HCT116 (cell line): ENCODE measurements around the gene RWDD3. TPM values are rescaled to one million over a fixed set of nuclear protein-coding genes. Genes with fewer than 3 reads are reported as not detected.

Experiments used
- ATAC-seq: fragments of 200-7000 bp; cut with Tn5 transposase; 2 replicates; pipeline ENCODE4 v1.9.1; 2020; ENCODE audit warnings: mild to moderate bottlenecking, moderate library complexity
- BruUV-seq: library from RNA; stranded (reverse); fragments of 400-500 nt; replicated peaks from 2 replicates; lab custom pipeline; 2021; lab: Mats Ljungman, UMichigan
- CTCF ChIA-PET: fragments of 300-600 bp; sonication (Branson Sonifier 250); formaldehyde crosslinking; loops from one replicate; lab custom pipeline; 2021; ENCODE audit warnings: antibody characterized with exemption; lab: Charles Lee
- POLR2A ChIA-PET: fragments of 300-600, 350-600 bp; sonication (Branson Sonifier 250); formaldehyde crosslinking; loops from one replicate; lab custom pipeline; 2021; ENCODE audit warnings: antibody characterized with exemption; lab: Charles Lee
- RAD21 ChIA-PET, 2 experiments: fragments of 300-600 bp; sonication (Branson Sonifier 250); formaldehyde crosslinking; loops; one replicate each; lab custom pipeline; 2023; ENCODE audit warnings: low total read pairs in 2 of 2; ENCODE audit not compliant: uncharacterized antibody in 2 of 2, unreplicated experiment in 2 of 2, low non-redundant PET in 1 of 2; lab: Charles Lee
- DNase-seq: peaks from one replicate; pipeline ENCODE4 v3.0.0-alpha.2; 2010; ENCODE audit warnings: low read depth, low spot score
- H2AFZ ChIP-seq: fragments of 200-600 bp; shearing (Covaris generic), sonication (generic); 2 replicates; pipeline ENCODE4 v1.6.1; 2017; ENCODE audit warnings: low read depth, mixed run types, mixed read lengths, antibody characterized with exemption, low read length; ENCODE audit not compliant: poor library complexity, severe bottlenecking
- H3K27ac ChIP-seq: 2 replicates; pipeline ENCODE4 v1.5.1; 2012; ENCODE audit warnings: low read depth, low read length
- H3K27me3 ChIP-seq: fragments of 200-600 bp; sonication (generic); 2 replicates; pipeline ENCODE4 v1.6.1; 2016; ENCODE audit warnings: mixed run types, low read length, mixed read lengths; ENCODE audit not compliant: insufficient read depth
- H3K36me3 ChIP-seq, 2 experiments: fragments of 200-500 bp in 1 of 2; fragments of 200-600 bp in 1 of 2; sonication (Bioruptor generic) in 1 of 2; sonication (generic) in 1 of 2; 2 replicates each; pipeline versions ENCODE4 v1.5.1 to v1.6.1; 2014 to 2016; ENCODE audit warnings: low read length in 2 of 2, inconsistent platforms in 1 of 2, mixed read lengths in 1 of 2, mixed run types in 1 of 2; ENCODE audit not compliant: insufficient read depth in 2 of 2, control insufficient read depth in 1 of 2
- H3K4me1 ChIP-seq, 2 experiments: fragments of 200-600 bp in 1 of 2; sonication (generic) in 1 of 2; 2 replicates each; pipeline versions ENCODE4 v1.5.1 to v1.6.1; 2012 to 2017; ENCODE audit warnings: low read length in 2 of 2, inconsistent platforms in 1 of 2, mild to moderate bottlenecking in 1 of 2, mixed read lengths in 1 of 2, mixed run types in 1 of 2, moderate library complexity in 1 of 2; ENCODE audit not compliant: insufficient read depth in 2 of 2, control insufficient read depth in 1 of 2
- H3K4me2 ChIP-seq: fragments of 200-600 bp; sonication (generic); 2 replicates; pipeline ENCODE4 v1.6.1; 2017; ENCODE audit warnings: mixed run types, low read length, mixed read lengths
- H3K4me3 ChIP-seq, 2 experiments: fragments of 200-600 bp in 1 of 2; sonication (generic) in 1 of 2; replicated peaks in 1 of 2; 2 replicates each; pipeline ENCODE4 v1.5.1; 2011 to 2016; ENCODE audit warnings: low read length in 2 of 2, control low read depth in 1 of 2, low read depth in 1 of 2, mild to moderate bottlenecking in 1 of 2, mixed read lengths in 1 of 2, mixed run types in 1 of 2
- H3K79me2 ChIP-seq: fragments of 200-600 bp; sonication (generic); 2 replicates; pipeline ENCODE4 v1.6.1; 2017; ENCODE audit warnings: mild to moderate bottlenecking, mixed run types, low read length, moderate library complexity, mixed read lengths; ENCODE audit not compliant: insufficient read depth
- H3K9ac ChIP-seq: fragments of 200-600 bp; sonication (generic); 2 replicates; pipeline ENCODE4 v1.6.1; 2016; ENCODE audit warnings: low read length, mixed read lengths
- H3K9me2 ChIP-seq: fragments of 200-600 bp; sonication (generic), shearing (Covaris generic); 2 replicates; pipeline ENCODE4 v1.6.1; 2017; ENCODE audit warnings: mixed run types, mild to moderate bottlenecking, moderate library complexity; ENCODE audit not compliant: insufficient read depth
- H3K9me3 ChIP-seq, 2 experiments: fragments of 200-500 bp in 1 of 2; fragments of 200-600 bp in 1 of 2; sonication (Bioruptor generic) in 1 of 2; sonication (generic) in 1 of 2; 2 replicates each; pipeline ENCODE4 v1.6.1; 2014 to 2017; ENCODE audit warnings: low read length in 2 of 2, mixed read lengths in 2 of 2, inconsistent platforms in 1 of 2, low read depth in 1 of 2, mild to moderate bottlenecking in 1 of 2, mixed run types in 1 of 2, moderate library complexity in 1 of 2; ENCODE audit not compliant: control insufficient read depth in 1 of 2, insufficient read depth in 1 of 2
- H4K20me1 ChIP-seq: fragments of 200-600 bp; sonication (generic), shearing (Covaris generic); 2 replicates; pipeline ENCODE4 v1.6.1; 2017; ENCODE audit warnings: mixed run types, mild to moderate bottlenecking, moderate library complexity; ENCODE audit not compliant: insufficient read depth
- ATF3 ChIP-seq: IDR thresholded peaks from 2 replicates; pipeline ENCODE4 v1.6.1; 2012
- CBX3 ChIP-seq: IDR thresholded peaks from 2 replicates; pipeline ENCODE4 v1.6.1; 2012; ENCODE audit warnings: low read depth
- EGR1 ChIP-seq: IDR thresholded peaks from 2 replicates; pipeline ENCODE4 v1.6.1; 2012; ENCODE audit warnings: low read depth
- ELF1 ChIP-seq: IDR thresholded peaks from 2 replicates; pipeline ENCODE4 v1.6.1; 2012; ENCODE audit warnings: low read depth, borderline replicate concordance
- EZH2 ChIP-seq: fragments of 200-600 bp; sonication (generic); IDR thresholded peaks from 2 replicates; pipeline ENCODE4 v1.6.1; 2017; ENCODE audit warnings: antibody characterized with exemption, mixed run types
- EZH2phosphoT487 ChIP-seq: fragments of 200-600 bp; IDR thresholded peaks from 2 replicates; pipeline ENCODE4 v1.6.1; 2018; ENCODE audit warnings: antibody characterized with exemption, borderline replicate concordance
- FOSL1 ChIP-seq: IDR thresholded peaks from 2 replicates; pipeline ENCODE4 v1.6.1; 2012; ENCODE audit warnings: low read depth
- JUND ChIP-seq: IDR thresholded peaks from 2 replicates; pipeline ENCODE4 v1.6.1; 2012
- MAX ChIP-seq: IDR thresholded peaks from 2 replicates; pipeline ENCODE4 v1.6.1; 2012
- POLR2A ChIP-seq: IDR thresholded peaks from 2 replicates; pipeline ENCODE4 v1.7.0; 2011; ENCODE audit warnings: borderline replicate concordance; ENCODE audit not compliant: insufficient read depth, insufficient read length; ENCODE audit errors: extremely low read depth
- POLR2AphosphoS5 ChIP-seq: IDR thresholded peaks from 2 replicates; pipeline ENCODE4 v1.6.1; 2011; ENCODE audit warnings: mild to moderate bottlenecking, low read depth, low read length, moderate library complexity
- SIN3A ChIP-seq: IDR thresholded peaks from 2 replicates; pipeline ENCODE4 v1.6.1; 2012; ENCODE audit warnings: low read depth
- SP1 ChIP-seq: IDR thresholded peaks from 2 replicates; pipeline ENCODE4 v1.6.1; 2012; ENCODE audit warnings: low read depth
- SRF ChIP-seq: IDR thresholded peaks from 2 replicates; pipeline ENCODE4 v1.6.1; 2012; ENCODE audit warnings: low read depth
- TCF7L2 ChIP-seq: IDR thresholded peaks from 2 replicates; pipeline ENCODE4 v1.7.0; 2011; ENCODE audit warnings: borderline replicate concordance, inconsistent platforms; ENCODE audit not compliant: insufficient read depth, insufficient read length; ENCODE audit errors: extremely low read depth
- ZBTB33 ChIP-seq: IDR thresholded peaks from 2 replicates; pipeline ENCODE4 v1.6.1; 2011; ENCODE audit warnings: mild to moderate bottlenecking, low read length, moderate library complexity; ENCODE audit not compliant: insufficient replicate concordance; ENCODE audit errors: extremely low read depth
- intact Hi-C: fragments of 100-400 bp; cut with micrococcal nuclease; formaldehyde crosslinking; loops from 2 replicates; pipeline ENCODE4 v1.10.0; 2022
- total RNA-seq: library from RNA; stranded (reverse); gene quantifications from one replicate; pipeline ENCODE4 v1.2.1, GENCODE V29; 2021; ENCODE audit not compliant: unreplicated experiment
- TF ChIP-seq, protein P1 (sequence below): IDR thresholded peaks from 2 replicates; pipeline ENCODE4 v1.6.1; 2012; ENCODE audit warnings: low read depth

Gene RWDD3
- total RNA-seq, 1 experiment from 2014 or later: 12.4 TPM

DNA sequence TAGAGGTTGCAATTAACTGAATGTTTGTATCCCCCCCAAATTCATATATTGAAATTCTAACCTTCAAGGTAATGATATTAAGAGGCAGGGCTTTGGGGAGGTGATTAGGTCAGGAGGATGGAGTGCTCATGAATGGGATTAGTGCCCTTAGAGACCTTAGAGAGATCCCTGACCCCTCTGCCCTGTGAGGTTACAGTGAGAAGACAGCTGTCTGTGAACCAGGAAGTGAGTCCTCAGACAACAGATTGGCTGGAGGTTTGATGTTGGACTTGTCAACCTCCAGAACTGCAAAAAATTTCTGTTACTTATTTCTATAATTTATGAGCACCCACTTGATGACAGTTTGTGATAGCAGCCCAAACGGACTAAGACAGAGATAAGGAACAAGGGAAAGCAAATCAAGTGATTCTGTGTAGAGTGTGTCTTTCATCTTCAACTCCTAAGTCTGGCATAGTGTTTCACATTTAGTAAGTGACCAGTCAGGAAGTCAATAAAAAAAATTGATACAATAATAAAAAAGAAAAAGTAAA is 30.0 kb upstream of the RWDD3 start (continued):
- TF ChIP-seq, protein P1, sequence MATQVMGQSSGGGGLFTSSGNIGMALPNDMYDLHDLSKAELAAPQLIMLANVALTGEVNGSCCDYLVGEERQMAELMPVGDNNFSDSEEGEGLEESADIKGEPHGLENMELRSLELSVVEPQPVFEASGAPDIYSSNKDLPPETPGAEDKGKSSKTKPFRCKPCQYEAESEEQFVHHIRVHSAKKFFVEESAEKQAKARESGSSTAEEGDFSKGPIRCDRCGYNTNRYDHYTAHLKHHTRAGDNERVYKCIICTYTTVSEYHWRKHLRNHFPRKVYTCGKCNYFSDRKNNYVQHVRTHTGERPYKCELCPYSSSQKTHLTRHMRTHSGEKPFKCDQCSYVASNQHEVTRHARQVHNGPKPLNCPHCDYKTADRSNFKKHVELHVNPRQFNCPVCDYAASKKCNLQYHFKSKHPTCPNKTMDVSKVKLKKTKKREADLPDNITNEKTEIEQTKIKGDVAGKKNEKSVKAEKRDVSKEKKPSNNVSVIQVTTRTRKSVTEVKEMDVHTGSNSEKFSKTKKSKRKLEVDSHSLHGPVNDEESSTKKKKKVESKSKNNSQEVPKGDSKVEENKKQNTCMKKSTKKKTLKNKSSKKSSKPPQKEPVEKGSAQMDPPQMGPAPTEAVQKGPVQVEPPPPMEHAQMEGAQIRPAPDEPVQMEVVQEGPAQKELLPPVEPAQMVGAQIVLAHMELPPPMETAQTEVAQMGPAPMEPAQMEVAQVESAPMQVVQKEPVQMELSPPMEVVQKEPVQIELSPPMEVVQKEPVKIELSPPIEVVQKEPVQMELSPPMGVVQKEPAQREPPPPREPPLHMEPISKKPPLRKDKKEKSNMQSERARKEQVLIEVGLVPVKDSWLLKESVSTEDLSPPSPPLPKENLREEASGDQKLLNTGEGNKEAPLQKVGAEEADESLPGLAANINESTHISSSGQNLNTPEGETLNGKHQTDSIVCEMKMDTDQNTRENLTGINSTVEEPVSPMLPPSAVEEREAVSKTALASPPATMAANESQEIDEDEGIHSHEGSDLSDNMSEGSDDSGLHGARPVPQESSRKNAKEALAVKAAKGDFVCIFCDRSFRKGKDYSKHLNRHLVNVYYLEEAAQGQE: no peak
- TF ChIP-seq EZH2phosphoT487: no peak
- TF ChIP-seq POLR2AphosphoS5: no peak
- no peak for TF ChIP-seq TCF7L2
- TF ChIP-seq CBX3: no peak
- no peak for TF ChIP-seq EZH2
- TF ChIP-seq FOSL1: no peak
- no peak for TF ChIP-seq JUND
- TF ChIP-seq ATF3: no peak
- no peak for TF ChIP-seq SRF

DNA sequence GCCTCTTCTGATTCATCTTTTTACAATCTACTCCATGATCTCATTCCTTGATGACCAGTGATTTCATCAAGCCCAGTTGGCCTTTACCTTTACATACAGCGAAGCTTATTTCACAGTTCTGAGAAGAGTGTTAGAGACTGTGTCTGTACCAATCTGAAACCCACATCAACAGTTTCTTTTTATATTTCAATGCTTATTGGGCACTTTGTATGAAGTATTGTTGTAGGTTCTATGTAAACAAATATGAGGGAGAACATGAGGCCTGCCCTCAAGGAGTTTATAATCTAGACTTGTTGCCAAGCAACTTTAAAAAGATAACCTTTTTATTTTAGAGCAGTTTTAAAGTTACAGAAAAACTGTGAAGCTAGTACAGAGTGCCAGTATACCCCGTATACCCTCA is 27.5 kb upstream of the RWDD3 start:
- no peaks in the 10 kb centered on the region for H3K9me2 ChIP-seq
- ChIA-PET RAD21 (no interaction called here), CTCF (no interaction called here), POLR2A (no interaction called here)
- H3K4me1 ChIP-seq: no peaks in the 10 kb centered on the region
- H3K79me2 ChIP-seq: no peaks in the 10 kb centered on the region
- no peak overlapping the region for H3K9ac ChIP-seq
- H3K4me3 ChIP-seq: no peak overlapping the region
- ATAC-seq (no peak), DNase-seq (no peak)
- H3K27ac ChIP-seq: no peak overlapping the region
- no peaks in the 10 kb centered on the region for H3K27me3 ChIP-seq
- intact Hi-C loops: no loop called here
- H3K36me3 ChIP-seq: no peaks in the 10 kb centered on the region
- no peak overlapping the region for H2AFZ ChIP-seq
- TF ChIP-seq ELF1: no peak
- TF ChIP-seq JUND: no peak
- no peak for TF ChIP-seq POLR2A
- no peak for TF ChIP-seq EZH2phosphoT487
- no peak for TF ChIP-seq TCF7L2
- TF ChIP-seq EGR1: no peak
- TF ChIP-seq POLR2AphosphoS5: no peak
- TF ChIP-seq ATF3: no peak
- TF ChIP-seq SIN3A: no peak
- TF ChIP-seq MAX: no peak
- no peak for TF ChIP-seq SP1
- TF ChIP-seq ZBTB33: no peak
- TF ChIP-seq FOSL1: no peak
- no peaks in the 10 kb centered on the region for H3K9me3 ChIP-seq
- H4K20me1 ChIP-seq: no peaks in the 10 kb centered on the region
- no TSS peak for BruUV-seq
- no peak overlapping the region for H3K4me2 ChIP-seq
